Upper lobe of left lung (tissue), 4 donors: ENCODE measurements around the gene PSAP.
A peak's percentile ranks its signal among the peaks of the same experiment; 100 is the strongest.

Experiments
- POLR2A ChIP-seq, 4 donors: fragments of 450-650 bp; IDR thresholded peaks; one replicate each; pipeline ENCODE4 v1.5.1; 2016 to 2017; ENCODE audit warnings: antibody characterized with exemption in 4 of 4, mild to moderate bottlenecking in 2 of 4
- TF ChIP-seq, protein P1 (sequence below), 6 experiments: fragments of 450-650 bp in 4 of 6; fragments of 200-600 bp in 2 of 6; sonication (generic) in 2 of 6; IDR thresholded peaks; one replicate each; pipeline ENCODE4 v1.5.1; 2016 to 2019; ENCODE audit warnings: antibody characterized with exemption in 6 of 6

DNA sequence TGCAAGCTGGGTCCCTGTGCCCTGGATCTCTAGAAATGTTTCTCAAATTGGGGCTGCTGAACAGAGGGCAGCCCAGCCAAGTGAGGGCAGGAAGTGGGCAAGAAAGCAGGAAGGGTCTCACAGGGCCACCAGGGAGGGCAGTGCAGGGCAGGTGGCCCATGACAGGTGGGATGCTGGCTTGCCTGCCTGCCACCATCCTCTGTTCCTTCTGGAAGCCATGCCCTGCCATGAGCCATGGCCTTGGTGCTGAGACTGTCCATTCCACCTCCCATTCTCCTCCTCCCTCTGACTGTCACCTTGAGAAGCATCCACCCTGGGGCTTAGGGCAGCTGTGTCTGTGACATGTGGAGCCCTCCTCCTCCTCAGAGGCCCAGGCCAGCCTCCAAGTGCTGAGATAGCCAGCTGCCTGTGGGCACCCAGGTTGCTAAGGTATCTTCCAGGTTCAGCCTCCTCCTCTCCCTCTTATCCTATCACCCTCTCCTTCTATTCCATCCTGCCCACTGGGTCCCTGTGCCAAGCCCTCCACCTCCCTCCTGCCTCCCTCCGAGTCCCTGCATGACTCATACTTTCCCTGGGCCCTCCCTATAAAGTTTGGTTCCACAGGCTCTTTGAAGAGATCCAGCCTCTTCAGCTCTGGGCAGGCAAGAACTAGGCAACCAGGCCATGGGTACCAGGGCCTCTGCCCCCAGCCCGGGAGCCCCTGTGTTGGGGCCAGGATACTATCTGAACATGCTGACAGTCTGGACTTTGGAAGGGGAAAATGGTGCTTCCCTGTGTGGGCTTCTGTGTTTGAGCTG lies 79.0 kb downstream of the PSAP start:
- TF ChIP-seq, protein P1, sequence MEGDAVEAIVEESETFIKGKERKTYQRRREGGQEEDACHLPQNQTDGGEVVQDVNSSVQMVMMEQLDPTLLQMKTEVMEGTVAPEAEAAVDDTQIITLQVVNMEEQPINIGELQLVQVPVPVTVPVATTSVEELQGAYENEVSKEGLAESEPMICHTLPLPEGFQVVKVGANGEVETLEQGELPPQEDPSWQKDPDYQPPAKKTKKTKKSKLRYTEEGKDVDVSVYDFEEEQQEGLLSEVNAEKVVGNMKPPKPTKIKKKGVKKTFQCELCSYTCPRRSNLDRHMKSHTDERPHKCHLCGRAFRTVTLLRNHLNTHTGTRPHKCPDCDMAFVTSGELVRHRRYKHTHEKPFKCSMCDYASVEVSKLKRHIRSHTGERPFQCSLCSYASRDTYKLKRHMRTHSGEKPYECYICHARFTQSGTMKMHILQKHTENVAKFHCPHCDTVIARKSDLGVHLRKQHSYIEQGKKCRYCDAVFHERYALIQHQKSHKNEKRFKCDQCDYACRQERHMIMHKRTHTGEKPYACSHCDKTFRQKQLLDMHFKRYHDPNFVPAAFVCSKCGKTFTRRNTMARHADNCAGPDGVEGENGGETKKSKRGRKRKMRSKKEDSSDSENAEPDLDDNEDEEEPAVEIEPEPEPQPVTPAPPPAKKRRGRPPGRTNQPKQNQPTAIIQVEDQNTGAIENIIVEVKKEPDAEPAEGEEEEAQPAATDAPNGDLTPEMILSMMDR (IDR thresholded peaks at IDR 0.05), result no peak
- peak in 2 of 4 donors; percentile 16 to 63 for TF ChIP-seq POLR2A (IDR thresholded peaks at IDR 0.05)
